Glomerular visceral epithelial cell (primary cell): ENCODE data around the gene CLDN10.
"Not testable (repeated sequence)": the region's sequence is repeated elsewhere in the genome, so short reads cannot be mapped to it uniquely, and the experiment has no call there.

Experiments used
- DNase-seq: peaks from one replicate; pipeline ENCODE4 v3.0.0-alpha.2; 2016; ENCODE audit errors: extremely low spot score

The CLDN10 gene, protein sequence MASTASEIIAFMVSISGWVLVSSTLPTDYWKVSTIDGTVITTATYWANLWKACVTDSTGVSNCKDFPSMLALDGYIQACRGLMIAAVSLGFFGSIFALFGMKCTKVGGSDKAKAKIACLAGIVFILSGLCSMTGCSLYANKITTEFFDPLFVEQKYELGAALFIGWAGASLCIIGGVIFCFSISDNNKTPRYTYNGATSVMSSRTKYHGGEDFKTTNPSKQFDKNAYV

DNA sequence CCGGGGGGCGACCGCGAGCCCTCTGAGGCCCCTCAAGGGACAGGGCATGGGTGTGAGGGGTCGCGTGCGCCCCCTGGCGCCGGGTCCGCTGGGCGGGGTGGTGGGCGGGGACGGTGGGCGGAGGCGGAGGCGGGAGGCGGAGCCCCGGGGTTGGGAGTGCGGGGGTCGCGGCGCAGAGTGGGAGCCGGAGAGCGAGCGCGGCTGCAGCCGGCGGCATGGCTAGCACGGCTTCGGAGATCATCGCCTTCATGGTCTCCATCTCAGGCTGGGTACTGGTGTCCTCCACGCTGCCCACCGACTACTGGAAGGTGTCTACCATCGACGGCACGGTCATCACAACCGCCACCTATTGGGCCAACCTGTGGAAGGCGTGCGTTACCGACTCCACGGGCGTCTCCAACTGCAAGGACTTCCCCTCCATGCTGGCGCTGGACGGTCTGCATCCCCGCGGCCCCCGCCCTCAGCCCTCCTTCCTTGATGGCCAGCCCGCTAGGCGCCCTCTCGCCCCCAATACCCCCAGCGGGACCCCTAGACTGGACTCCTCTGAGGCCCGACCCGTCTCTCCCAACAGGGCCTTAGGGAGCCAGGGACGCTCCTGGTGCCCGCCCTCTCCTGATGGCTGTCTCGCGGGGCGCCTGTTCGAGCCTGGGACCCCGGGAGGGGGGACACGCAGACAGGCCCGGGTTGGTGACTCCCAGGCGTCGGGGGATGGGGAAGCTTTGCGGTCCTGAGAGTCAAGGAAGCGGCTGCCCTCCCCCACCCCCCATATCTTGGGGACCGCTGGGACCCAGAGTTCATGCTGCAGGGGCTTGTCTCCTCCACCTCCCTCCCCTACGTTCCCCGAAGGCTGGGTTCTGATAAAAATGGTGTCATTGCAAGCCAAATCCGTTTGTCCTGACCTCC lies at the start of gene CLDN10:
CLDN10 (plus strand) TSS at position 182 of the 903 bp plus-strand sequence; CDS start at position 216, 34 bp downstream.
- DNase-seq, result no peak

GRCh38 chr13:95503662-95504061 lies 48.9 kb upstream of the CLDN10 start:
- no peak for DNase-seq

- no peak for DNase-seq
Observed at GRCh38 chr13:95505265-95505664, 47.3 kb upstream of the CLDN10 start.

- DNase-seq, result no peak
Observed at GRCh38 chr13:95505986-95506385, 46.5 kb upstream of the CLDN10 start.

DNA sequence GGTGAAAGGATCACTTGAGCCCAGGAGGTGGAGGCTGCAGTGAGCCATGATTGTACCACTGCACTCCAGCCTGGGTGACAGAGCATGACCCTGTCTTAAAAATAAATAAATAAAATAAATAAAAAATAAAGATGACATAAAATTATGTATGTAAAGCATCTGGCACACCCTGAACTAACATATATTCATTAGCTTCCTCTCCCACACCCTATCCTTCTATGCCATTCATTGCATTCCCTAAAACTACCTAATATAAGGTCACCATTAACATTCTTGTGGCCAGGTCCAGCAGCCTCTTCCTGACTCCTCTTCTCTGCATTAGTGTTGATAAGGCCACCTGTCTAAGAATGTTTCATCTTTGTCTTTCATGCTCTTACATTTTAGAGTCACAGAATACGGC lies 44.5 kb upstream of the CLDN10 start:
- DNase-seq, result no peak

GRCh38 chr13:95508996-95509395 lies 43.5 kb upstream of the CLDN10 start:
- no peak for DNase-seq

DNA sequence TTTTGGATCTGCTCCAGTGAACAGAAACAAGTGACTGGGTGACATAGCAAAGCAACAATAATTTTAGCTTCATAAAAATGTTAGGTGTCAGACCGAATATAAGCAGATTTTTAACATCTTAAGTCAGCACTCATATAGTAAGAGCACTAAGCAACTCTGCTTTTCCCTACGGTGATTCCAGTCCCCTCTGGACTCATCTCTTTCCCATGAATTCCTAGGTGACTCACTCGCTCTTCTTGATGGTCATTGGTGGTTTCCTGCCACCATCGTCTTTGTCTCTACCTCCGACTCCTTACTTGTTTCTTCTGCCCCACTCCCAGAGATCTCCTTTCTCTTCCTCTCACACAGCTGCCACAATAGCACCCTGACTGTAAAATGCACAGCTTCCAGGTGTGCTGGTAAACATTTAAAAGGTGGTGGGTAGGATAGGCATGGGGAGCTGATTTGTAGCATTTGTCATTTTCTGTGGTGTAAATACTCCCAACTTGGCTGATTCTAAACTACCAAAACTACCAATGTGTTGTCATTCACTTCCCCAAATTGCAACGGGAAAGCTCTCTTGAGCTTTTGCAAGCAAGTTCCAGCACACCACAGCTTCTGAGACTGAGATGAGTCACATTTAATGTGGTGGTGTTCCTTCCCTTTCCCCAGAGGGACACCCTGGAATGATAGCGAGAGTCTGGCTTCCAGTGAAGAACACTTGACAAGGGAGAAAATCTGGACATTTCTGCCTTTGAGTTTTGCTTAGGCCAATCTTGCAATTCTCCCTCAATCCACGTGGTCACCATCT lies 42.8 kb upstream of the CLDN10 start:
- DNase-seq, result peak; percentile 75

GRCh38 chr13:95510950-95511349 lies 41.6 kb upstream of the CLDN10 start:
- DNase-seq, result no peak

GRCh38 chr13:95512424-95512823 lies 40.1 kb upstream of the CLDN10 start:
- DNase-seq, result no peak

- no peak for DNase-seq
Observed at GRCh38 chr13:95512957-95513356, 39.6 kb upstream of the CLDN10 start.

- DNase-seq, result not testable (repeated sequence)
Observed at GRCh38 chr13:95515606-95516005, 36.9 kb upstream of the CLDN10 start.

GRCh38 chr13:95516021-95516420 lies 36.5 kb upstream of the CLDN10 start:
- no peak for DNase-seq

- no peak for DNase-seq
Observed at GRCh38 chr13:95516492-95516891, 36.0 kb upstream of the CLDN10 start.

GRCh38 chr13:95523598-95523997 lies 28.9 kb upstream of the CLDN10 start:
- DNase-seq, result no peak

GRCh38 chr13:95524264-95524901 lies 28.1 kb upstream of the CLDN10 start:
- no peak for DNase-seq

GRCh38 chr13:95527955-95528354 lies 24.6 kb upstream of the CLDN10 start:
- DNase-seq, result no peak

DNA sequence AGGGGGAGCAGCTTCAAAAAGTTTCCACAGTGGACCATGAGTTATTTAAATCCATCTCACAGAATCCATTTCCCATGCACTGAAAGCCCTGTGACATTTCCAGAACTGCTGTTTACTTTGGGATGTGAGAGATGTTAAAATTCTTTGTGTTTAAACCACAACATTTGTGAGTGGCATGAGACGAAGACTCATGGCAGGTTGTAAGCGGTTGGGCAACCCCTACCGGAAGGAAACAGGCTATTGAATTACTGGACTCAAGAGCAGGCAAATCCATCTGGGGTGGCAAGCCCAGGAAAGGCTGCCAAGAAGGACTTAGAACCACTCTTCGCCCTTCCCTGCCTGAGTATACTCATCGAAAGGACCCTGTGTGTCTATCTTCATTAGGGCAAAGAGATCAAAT lies 22.3 kb upstream of the CLDN10 start:
- DNase-seq, result peak; percentile 71

DNA sequence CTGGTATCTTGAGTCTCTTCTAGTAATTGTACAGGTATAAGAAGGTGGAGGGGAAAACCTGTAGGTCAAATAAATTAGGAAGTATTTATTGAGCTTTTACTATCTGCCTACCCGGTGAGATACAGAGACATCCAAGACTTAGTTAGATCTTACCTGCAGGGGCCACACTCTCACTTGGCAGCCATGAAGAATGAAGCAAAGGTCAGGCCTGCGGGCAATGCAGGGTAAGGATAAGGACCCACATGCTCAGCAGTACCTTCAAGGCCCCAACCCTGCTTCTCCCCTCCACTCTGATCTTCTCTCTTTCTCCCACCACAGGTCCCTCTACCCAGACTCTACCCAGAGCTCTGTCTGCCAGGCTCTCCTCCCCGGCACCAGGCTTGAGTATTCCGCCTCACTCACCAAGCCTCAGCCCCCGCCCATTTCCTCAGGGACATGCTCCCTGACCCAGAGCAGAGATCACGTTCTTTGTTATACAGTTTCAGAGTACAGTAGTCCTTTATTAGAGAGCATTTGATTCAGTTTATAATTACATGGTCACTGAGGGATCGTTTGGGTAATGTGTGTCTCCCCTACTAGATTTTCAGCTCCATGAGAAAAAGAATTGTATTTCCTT lies 18.9 kb upstream of the CLDN10 start:
- no peak for DNase-seq

- peak; percentile 84 for DNase-seq
Observed at GRCh38 chr13:95535243-95535642, 17.3 kb upstream of the CLDN10 start.

DNA sequence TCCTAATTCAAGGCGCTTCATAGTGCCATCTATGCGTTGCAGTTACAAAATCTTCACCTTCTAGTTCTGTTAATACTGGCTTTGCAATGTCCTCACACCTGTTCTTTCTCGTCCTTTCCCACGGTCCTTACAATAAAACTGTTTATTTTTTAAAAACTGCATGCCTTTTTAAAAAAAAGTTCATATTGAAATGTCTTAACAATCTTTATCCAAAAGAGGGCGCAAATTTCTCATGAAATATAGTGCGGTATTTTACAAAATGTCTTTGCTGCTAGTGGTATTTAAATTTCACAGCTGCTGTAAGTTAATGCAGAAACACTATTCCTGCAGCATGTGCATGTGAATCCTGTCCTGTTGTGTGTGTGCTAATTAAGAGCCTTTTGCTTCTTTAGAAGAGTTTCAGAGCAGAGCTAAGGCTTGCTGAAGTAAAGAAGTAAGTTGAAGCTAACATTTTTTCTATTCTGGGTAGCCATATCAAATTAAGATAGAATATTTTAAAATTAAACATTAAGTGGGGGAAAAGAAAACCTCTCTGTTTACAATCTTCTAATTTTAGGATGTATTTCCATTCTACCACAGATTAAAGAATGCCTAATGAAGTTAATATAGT lies 15.8 kb upstream of the CLDN10 start:
- DNase-seq, result peak; percentile 29

- DNase-seq, result no peak
Observed at GRCh38 chr13:95540888-95541287, 11.6 kb upstream of the CLDN10 start.
